Measurements from ENCODE around the gene CXCR6.

CXCR6 gene

DNA sequence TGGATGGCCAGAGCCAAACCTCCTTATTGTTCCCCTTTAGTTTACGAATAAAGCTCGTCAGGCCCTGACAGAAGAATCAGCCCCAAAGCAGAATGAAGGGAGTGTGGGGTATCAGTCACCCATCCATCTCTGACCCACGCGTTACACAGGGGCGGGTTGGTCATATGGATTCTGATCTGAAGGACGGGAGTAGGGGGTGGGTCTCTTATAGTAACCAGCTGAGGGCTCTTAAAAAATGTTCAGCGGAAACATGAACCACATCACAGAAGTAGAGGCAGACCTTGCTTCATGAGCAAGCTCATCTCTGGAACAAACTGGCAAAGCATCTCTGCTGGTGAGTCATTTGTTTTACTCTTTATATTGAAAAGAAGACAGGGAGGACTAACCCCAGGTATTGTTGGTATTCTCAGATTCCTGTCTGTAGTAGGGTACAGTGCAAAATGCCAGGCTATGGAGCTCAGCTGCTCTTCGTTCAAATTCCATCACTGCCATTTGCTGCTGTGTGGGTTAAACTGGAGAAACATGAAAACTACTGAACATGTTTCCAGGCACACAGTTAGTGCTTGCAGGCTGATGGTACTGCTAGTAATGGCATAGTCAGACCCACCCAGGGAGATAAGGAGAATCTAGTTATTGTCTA is at the start of gene CXCR6:
Gene CXCR6 (plus strand): TSS at position 258 of the 640 bp plus-strand sequence. CDS start 3,018 bp downstream, outside the sequence.
- H3K9me3 ChIP-seq (ENCODE audit: control insufficient read depth, insufficient read depth, low read length): peaks cover 3% of the 10 kb centered on the region; the same call in 1 of the 2 replicates
- no peaks in the 10 kb centered on the region; the same call in 1 of the 2 replicates for H3K4me1 ChIP-seq (ENCODE audit: insufficient read depth, low read length)
- no peaks in the 10 kb centered on the region; the same call in 1 of the 2 replicates for H3K36me3 ChIP-seq (ENCODE audit: insufficient read depth, low read length)
- H3K9ac ChIP-seq (ENCODE audit: low read depth, low read length): no peak within 1 kb of the TSS

DNA sequence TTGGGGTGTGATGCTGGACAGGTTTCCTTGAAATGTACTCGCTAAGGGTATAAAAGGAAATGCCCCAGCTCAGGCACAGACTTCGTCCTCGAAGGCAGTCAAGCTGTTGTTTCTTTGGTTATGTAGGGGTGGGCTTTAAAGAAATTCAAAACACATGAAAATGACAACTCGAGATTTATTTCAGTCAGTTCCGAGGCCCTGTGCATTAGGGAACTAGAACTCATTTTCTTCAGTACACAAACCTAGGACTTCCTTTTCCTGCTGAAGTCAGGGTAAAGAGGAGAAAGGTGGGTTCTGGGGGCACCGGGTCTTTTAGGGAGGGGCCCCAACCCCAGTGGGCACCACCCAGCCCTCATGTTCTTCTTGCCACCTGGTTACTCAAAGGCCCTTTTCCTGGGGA is 49.2 kb upstream of the CXCR6 start:
- H3K4me1 ChIP-seq (ENCODE audit: insufficient read depth, low read length): no peaks in the 10 kb centered on the region; the same call in 1 of the 2 replicates
- no peaks in the 10 kb centered on the region for H3K9me3 ChIP-seq (ENCODE audit: control insufficient read depth, insufficient read depth, low read length)
- H3K36me3 ChIP-seq (ENCODE audit: insufficient read depth, low read length): no peaks in the 10 kb centered on the region
- no peak overlapping the region for H3K9ac ChIP-seq (ENCODE audit: low read depth, low read length)

DNA sequence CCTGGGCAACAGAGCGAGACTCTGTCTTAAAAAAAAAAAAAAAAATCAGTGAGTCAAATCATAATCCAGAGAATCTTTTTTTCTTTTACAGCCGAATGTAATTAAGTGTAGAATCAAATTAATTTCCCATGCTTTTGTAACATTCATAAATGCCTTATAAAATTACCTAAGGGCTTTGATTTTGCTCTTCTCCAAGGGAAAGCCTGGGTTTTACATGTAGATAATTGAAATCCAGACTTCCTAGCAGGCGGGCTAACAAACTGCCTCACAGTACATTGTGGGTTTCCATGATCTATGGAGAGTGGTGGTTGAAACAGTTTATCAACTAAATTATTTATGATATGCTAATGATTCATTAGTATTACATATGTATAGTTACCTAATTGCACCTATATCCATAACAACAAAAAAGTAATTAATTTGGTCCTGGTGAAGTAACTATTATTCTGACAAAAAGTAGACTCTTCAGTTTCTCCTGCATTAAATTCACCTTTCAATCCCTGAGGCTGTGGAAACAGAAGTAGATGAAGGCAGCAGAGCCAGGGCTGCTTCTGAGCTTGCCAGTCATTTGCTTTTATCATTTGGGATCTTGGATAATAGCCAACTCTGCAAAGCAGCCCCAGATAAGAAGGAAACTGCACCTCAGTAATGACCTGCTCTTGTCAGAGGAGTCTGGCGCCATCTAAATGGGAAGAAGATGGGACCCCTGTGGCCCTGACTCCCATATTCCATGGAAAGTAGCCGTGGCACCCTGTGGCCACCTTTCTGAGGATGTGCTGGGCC is 47.4 kb upstream of the CXCR6 start:
- Histone ChIP-seq H3K4me1 (ENCODE audit: insufficient read depth, low read length) (no peaks in the 10 kb centered on the region; the same call in 1 of the 2 replicates), H3K36me3 (ENCODE audit: insufficient read depth, low read length) (no peaks in the 10 kb centered on the region), H3K9ac (ENCODE audit: low read depth, low read length) (no peak overlapping the region), H3K9me3 (ENCODE audit: control insufficient read depth, insufficient read depth, low read length) (no peaks in the 10 kb centered on the region)

DNA sequence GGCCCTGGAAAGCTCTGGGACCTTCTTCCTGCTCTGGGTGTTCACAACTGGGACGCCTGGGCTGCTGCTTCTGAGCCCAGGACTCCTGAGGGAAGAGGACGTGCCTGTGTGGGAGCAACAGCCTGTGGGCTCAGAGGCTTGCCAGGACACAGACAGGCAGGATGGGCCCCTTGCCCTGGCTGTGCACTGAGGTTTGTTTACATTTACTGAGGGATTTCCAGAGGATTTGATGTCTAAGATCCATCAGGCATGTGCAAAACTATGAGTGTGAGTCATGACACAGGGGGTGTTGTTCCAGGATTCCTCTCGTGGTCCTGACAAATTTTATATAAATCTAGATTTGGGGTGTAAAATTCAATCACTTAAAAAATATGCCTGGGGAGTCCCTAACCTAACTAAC is 46.3 kb upstream of the CXCR6 start:
- Histone ChIP-seq H3K9ac (ENCODE audit: low read depth, low read length) (no peak overlapping the region), H3K9me3 (ENCODE audit: control insufficient read depth, insufficient read depth, low read length) (no peaks in the 10 kb centered on the region), H3K4me1 (ENCODE audit: insufficient read depth, low read length) (no peaks in the 10 kb centered on the region; the same call in 1 of the 2 replicates), H3K36me3 (ENCODE audit: insufficient read depth, low read length) (no peaks in the 10 kb centered on the region)

DNA sequence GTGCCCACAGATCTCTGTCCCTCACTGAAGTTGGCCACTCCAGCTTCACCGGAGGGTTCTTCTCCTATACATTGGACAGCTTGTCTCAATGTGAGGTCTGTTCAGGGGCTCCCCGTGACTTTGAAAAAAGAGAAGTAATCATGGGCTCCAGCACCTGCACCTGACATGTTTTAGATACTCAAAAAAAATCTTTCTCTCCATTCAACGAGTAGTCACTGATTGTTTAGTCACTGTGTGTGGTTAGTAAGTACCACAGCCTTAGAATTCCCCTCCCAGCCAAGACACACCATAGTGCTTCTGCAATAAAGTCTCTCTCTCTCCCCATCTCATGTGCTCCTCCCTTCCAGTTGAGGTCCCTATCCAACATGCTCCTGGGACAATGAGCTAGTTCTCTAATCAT is 38.3 kb upstream of the CXCR6 start:
- no peaks in the 10 kb centered on the region for H3K36me3 ChIP-seq (ENCODE audit: insufficient read depth, low read length)
- H3K4me1 ChIP-seq (ENCODE audit: insufficient read depth, low read length): no peaks in the 10 kb centered on the region
- H3K9ac ChIP-seq (ENCODE audit: low read depth, low read length): no peak overlapping the region
- H3K9me3 ChIP-seq (ENCODE audit: control insufficient read depth, insufficient read depth, low read length): no peaks in the 10 kb centered on the region

DNA sequence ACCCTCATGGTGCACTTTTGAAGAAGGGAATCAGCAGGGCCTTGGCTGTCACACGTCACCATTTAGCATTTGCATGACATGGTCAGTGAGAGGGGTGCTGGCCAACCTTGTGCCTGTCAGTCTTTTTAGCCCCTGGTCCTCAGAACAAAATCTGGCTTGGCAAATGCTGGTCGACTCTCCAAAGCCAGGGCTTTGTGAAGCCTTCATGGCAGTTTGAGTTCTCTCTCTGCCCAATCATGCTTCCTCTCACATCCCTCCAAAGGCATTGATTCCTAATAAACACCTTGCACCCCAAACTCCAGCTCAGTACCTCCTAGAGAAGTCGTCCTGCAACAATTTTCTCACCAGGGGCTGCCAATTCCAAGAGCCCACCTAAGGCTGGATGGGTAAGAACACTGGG is 37.5 kb upstream of the CXCR6 start:
- H3K9me3 ChIP-seq (ENCODE audit: control insufficient read depth, insufficient read depth, low read length): no peaks in the 10 kb centered on the region
- H3K4me1 ChIP-seq (ENCODE audit: insufficient read depth, low read length): no peaks in the 10 kb centered on the region
- H3K36me3 ChIP-seq (ENCODE audit: insufficient read depth, low read length): no peaks in the 10 kb centered on the region
- H3K9ac ChIP-seq (ENCODE audit: low read depth, low read length): no peak overlapping the region

DNA sequence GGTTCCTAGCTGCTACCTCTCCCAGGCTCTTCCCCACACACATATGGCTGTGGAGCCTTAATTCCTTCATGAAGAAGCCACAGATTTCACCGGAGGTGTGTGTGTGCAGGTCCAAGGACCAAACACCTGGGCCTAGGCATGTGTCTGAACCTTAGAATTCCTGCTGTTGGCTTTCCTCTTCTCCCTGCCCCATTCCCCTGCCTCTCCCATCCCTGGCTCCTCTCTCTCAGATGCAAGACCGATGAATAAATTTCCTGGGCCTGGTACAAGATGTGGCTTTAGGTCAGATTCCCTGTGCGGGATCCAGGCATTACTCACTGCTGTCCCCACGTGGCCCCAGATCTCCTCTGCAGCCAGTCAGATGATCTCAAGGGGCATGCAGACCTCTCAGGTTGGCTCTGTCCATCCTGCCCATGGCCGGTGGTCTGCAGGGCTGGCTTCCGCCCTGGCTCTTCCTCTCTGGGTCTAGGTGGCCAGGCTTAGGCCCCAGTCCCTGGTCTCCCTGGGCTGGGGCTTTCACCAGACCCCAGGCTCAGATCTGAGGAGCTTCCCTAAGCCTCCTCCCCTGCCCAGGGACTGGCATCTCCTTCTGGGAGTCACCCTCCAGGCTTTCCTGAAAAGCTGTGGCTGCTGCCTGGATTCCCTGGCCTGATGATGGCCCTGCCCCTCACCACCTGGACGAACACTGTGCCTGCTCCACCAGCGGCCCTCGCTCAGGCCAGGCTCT is 36.4 kb upstream of the CXCR6 start:
- H3K9me3 ChIP-seq (ENCODE audit: control insufficient read depth, insufficient read depth, low read length): no peaks in the 10 kb centered on the region
- H3K36me3 ChIP-seq (ENCODE audit: insufficient read depth, low read length): no peaks in the 10 kb centered on the region
- no peak overlapping the region for H3K9ac ChIP-seq (ENCODE audit: low read depth, low read length)
- H3K4me1 ChIP-seq (ENCODE audit: insufficient read depth, low read length): no peaks in the 10 kb centered on the region

DNA sequence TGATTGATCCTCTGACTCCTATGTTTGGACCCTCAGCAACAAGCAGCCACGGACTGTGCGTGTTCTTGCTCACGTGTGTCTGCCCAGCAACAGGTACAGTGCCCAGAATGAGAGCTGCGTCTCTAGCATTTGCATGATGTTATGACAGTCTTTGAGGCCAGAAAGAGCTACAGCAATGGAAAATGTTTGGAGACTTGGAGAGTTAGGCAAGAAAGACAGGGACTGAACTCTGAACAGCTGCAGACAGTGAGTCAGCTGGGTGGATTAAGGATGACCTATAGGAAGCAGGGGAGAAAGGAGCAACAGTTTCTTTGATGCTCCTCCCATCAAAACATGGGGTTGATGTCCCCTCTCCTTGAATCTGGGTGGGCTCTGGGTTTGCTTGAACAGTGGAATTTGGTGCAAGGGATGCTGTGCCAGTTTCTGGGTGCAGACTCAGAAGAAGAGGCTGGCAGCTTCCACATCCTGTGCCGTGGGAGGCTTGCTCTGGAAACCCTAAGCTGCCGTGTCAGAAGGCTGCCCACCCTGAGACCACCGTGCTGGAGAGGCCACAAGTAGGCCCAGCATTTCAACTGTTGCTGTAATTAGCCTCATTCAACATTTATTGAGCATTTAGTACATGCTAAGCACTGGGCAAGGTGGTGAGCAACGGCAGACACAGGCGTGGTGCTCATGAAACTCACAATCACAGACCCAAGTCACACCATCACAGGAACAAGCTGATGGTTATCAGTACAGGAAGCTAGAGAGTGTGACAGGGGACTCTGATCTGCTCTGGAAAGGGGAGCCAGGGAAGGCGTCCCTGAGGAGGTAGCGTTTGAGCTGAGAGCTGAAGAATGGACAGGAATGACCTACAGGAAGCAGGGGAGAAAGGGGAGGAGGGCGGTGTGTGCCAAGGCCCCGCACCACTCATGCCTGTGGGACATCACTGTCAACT is 35.2 kb upstream of the CXCR6 start:
- Histone ChIP-seq H3K9me3 (ENCODE audit: control insufficient read depth, insufficient read depth, low read length) (no peaks in the 10 kb centered on the region), H3K36me3 (ENCODE audit: insufficient read depth, low read length) (no peaks in the 10 kb centered on the region), H3K9ac (ENCODE audit: low read depth, low read length) (no peak overlapping the region), H3K4me1 (ENCODE audit: insufficient read depth, low read length) (no peaks in the 10 kb centered on the region)

DNA sequence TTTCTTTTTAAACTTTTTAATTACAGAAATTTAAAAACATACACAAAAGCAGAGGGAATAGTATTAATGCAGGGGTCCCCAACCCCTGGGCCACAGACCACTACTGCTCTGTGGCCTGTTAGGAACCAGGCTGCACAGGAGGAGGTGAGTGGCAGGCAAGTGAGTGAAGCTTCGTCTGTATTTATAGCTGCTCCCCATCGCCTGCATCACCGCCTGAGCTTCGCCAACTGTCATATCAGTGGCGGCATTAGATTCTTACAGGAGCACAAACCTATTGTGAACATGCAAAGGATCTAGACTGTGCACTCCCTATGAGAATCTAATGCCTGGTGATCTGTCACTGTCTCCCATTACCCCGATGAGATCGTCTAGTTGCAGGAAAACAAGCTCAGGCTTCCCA is 34.5 kb upstream of the CXCR6 start:
- Histone ChIP-seq H3K9ac (ENCODE audit: low read depth, low read length) (no peak overlapping the region), H3K36me3 (ENCODE audit: insufficient read depth, low read length) (no peaks in the 10 kb centered on the region), H3K4me1 (ENCODE audit: insufficient read depth, low read length) (no peaks in the 10 kb centered on the region), H3K9me3 (ENCODE audit: control insufficient read depth, insufficient read depth, low read length) (no peaks in the 10 kb centered on the region)

DNA sequence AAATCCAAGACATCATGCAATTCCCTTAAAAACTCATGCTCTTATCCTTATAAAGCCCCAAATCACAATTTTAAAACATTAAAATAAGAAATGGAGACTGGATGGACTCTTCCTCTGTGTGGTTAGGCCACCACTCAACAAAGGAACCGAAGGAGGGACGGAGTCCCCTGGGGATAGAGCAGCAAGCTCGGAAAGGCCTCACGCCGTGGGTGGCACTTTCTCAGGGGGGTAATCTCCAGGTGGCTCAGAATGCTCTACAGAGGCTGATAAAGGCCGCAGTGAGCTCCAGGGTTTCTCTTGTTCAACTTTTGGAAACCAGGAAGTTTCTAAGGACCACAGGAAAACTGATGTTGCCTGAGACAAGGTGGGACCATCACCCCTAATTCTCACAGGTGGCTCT is 33.7 kb upstream of the CXCR6 start:
- Histone ChIP-seq H3K4me1 (ENCODE audit: insufficient read depth, low read length) (no peaks in the 10 kb centered on the region), H3K36me3 (ENCODE audit: insufficient read depth, low read length) (no peaks in the 10 kb centered on the region), H3K9me3 (ENCODE audit: control insufficient read depth, insufficient read depth, low read length) (no peaks in the 10 kb centered on the region), H3K9ac (ENCODE audit: low read depth, low read length) (no peak overlapping the region)

DNA sequence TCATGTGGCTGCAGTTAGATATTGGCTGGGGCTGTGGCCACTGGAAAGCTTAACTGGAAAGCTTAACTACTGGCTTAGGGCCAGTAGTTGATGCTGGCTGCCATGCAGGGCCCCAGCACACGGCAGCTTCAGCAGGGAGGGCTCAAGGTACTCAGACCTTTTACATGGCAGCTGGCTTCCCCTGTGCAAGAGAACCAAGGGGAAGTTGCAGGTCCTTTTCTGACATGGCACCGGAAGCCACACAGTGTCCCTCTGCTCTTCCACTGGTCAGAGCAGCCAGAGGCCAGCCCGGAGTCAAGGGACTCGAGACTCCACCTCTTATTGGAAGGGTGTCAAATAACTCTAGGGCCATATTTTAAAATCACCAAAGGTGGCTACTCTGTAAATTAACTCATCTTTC is 32.4 kb upstream of the CXCR6 start:
- Histone ChIP-seq H3K36me3 (ENCODE audit: insufficient read depth, low read length) (no peaks in the 10 kb centered on the region), H3K4me1 (ENCODE audit: insufficient read depth, low read length) (no peaks in the 10 kb centered on the region), H3K9me3 (ENCODE audit: control insufficient read depth, insufficient read depth, low read length) (no peaks in the 10 kb centered on the region), H3K9ac (ENCODE audit: low read depth, low read length) (no peak overlapping the region)

DNA sequence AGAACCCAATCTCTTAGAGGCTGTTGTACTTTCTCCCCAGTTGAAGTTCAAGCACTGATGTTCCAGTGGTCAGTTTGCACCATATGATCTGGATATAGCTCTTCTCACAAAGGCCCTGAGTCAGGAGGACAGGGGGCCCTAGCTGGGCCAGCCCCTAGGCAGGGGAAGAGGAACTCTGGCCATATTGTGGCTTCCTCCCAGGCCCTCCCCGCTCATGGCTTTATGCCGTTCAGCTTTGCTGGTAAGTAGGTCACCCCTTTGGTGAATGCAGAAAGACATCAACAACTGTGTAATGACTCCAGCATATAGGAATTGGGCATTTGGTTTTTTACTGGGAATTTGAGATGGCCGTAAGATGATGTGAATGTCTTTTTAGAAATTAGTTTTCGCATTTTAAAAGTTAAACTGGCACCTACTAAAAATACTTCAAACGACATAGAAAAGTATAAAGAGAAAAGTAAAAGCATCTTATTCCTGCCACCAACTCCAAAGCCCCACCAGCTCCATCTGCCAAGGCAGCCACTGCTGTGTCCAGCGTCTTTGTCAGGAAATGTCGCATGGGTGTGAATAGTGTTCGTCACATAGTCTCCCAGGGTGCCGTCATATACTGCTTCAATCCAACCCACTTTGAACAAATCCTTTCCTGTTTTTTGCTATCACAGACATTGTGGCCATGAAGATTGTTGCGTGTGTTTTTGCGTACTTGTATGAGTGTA is 31.6 kb upstream of the CXCR6 start:
- H3K4me1 ChIP-seq (ENCODE audit: insufficient read depth, low read length): no peaks in the 10 kb centered on the region
- no peaks in the 10 kb centered on the region for H3K36me3 ChIP-seq (ENCODE audit: insufficient read depth, low read length)
- H3K9me3 ChIP-seq (ENCODE audit: control insufficient read depth, insufficient read depth, low read length): no peaks in the 10 kb centered on the region
- H3K9ac ChIP-seq (ENCODE audit: low read depth, low read length): no peak overlapping the region

DNA sequence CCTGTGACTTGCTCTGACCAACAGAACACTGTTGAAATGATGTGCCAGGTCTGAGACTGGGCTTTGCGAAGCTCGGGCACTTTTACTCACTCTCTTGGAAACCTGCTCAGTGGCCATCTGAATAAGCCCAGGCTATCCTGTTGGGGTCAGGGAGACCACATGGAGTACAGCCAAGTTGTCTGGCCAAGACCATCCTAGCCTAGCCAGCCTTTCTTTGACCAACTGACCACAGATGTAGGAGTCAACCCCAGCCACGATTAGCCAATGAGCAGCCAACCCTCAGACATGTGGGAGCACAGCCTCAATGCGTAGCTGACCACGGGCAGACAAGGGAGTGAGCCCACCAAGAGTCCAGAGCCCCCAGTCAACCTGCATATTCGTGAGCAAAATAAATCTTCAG is 30.8 kb upstream of the CXCR6 start:
- Histone ChIP-seq H3K9me3 (ENCODE audit: control insufficient read depth, insufficient read depth, low read length) (no peaks in the 10 kb centered on the region), H3K4me1 (ENCODE audit: insufficient read depth, low read length) (no peaks in the 10 kb centered on the region), H3K36me3 (ENCODE audit: insufficient read depth, low read length) (no peaks in the 10 kb centered on the region), H3K9ac (ENCODE audit: low read depth, low read length) (no peak overlapping the region)
